ENCODE measurements around the gene SERPIND1. TPM values are rescaled to one million over a fixed set of nuclear protein-coding genes. Genes with fewer than 3 reads are reported as not detected.

The SERPIND1 gene
- polyA plus RNA-seq, 1 experiment, result 0.06 TPM

DNA sequence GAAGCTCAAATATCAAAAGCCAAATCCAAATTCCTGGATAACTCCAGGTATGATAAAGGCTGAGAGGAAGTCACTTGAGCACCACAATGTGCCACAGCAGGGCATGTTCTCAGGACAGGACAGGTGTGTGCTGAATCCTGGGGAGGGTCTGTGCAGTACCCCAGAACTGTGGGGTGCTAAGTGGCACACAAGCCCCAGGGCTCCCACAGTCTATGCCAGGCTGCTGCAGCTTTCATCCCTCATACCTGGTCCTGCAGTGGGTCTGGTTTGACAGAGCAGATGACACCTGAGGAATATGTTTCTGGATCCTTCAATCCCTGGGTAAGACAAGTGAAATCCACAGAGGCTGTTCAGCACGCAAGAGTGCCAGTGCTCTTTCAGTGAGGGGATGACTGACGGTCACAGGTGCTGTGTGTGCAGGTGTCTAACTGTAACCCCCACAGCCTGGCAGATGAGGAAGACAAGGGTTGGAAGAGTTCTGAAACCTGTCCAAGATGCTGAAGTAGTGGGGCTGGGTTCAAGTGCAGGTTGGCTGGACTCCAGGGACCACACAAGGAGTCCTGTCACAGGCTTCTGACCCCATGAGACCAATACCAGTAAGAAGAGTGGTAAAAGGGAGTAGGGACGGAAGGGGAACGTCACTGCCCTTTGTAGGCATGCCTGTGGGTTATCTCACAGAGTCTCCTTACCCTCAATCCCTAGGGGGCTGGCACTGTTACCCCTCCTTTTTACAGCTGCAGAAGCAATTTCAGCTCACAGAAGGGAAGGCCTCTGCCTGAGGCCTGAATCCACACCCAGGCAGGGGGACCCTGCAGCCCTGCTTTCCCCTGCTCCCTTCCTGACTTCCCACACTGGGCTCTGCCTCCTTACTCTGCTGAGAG, 14.1 kb downstream of the SERPIND1 start:
- Histone ChIP-seq H3K4me3 (ENCODE audit: low read depth, low read length) (no peak overlapping the region), H3K27ac (ENCODE audit: low read depth, low read length) (no peak overlapping the region), H3K27me3 (ENCODE audit: control insufficient read depth, insufficient read depth, low read length) (no peaks in the 10 kb centered on the region), H3K9me3 (ENCODE audit: control insufficient read depth, insufficient read depth, low read length) (no peaks in the 10 kb centered on the region)
- TF ChIP-seq, protein P1, sequence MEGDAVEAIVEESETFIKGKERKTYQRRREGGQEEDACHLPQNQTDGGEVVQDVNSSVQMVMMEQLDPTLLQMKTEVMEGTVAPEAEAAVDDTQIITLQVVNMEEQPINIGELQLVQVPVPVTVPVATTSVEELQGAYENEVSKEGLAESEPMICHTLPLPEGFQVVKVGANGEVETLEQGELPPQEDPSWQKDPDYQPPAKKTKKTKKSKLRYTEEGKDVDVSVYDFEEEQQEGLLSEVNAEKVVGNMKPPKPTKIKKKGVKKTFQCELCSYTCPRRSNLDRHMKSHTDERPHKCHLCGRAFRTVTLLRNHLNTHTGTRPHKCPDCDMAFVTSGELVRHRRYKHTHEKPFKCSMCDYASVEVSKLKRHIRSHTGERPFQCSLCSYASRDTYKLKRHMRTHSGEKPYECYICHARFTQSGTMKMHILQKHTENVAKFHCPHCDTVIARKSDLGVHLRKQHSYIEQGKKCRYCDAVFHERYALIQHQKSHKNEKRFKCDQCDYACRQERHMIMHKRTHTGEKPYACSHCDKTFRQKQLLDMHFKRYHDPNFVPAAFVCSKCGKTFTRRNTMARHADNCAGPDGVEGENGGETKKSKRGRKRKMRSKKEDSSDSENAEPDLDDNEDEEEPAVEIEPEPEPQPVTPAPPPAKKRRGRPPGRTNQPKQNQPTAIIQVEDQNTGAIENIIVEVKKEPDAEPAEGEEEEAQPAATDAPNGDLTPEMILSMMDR (IDR thresholded peaks at IDR 0.05; ENCODE audit: low read depth, low read length), result no peak
- POLR2A ChIA-PET, result no interaction called here
- DNase-seq (ENCODE audit: low read depth, low spot score), result no peak
- CTCF ChIA-PET, result interaction anchor here (0.8 kb wide), 1 partner anchor 16 kb away, joined by 3 read pairs; no protein-coding TSS in a partner anchor

DNA sequence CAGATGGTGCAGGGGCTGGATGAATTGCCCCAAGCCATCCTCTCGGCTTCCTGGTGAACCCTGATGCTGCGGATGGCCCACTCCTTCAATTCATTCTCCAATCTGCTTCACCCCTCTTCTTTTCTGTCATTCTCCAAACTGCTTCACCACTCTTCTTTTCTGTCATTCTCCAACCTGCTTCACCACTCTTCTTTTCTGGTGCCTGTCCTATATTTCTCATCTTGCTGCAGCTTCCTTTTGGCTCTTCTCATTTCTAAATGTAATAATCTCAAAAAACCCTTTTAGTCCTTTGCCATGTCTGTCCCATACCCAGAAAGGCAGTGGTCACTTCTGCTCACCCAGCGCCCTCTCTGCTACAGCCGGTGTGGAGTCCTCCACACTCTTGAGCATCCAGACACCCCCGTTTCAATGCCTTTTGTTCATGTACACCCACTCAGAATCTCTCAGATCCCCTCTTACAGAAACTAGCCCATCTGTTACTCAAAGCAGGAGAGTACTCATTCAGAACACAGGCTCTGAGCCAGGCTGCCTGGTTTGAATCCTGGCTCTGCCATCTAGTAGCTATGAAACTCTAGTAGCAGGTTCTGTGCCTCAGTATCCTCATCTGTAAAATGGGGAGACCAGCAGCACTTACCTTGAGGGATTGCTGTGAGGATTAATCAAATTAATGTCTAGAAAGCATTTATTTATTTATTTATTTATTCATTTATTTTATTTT, 14.9 kb downstream of the SERPIND1 start:
- CTCF ChIA-PET, result no interaction called here
- no peaks in the 10 kb centered on the region for H3K9me3 ChIP-seq (ENCODE audit: control insufficient read depth, insufficient read depth, low read length)
- H3K27ac ChIP-seq (ENCODE audit: low read depth, low read length), result no peak overlapping the region
- POLR2A ChIA-PET, result no interaction called here
- no peak overlapping the region for H3K4me3 ChIP-seq (ENCODE audit: low read depth, low read length)
- TF ChIP-seq, protein P1 (IDR thresholded peaks at IDR 0.05; ENCODE audit: low read depth, low read length), result no peak
- no peak for DNase-seq (ENCODE audit: low read depth, low spot score)
- no peaks in the 10 kb centered on the region for H3K27me3 ChIP-seq (ENCODE audit: control insufficient read depth, insufficient read depth, low read length)

DNA sequence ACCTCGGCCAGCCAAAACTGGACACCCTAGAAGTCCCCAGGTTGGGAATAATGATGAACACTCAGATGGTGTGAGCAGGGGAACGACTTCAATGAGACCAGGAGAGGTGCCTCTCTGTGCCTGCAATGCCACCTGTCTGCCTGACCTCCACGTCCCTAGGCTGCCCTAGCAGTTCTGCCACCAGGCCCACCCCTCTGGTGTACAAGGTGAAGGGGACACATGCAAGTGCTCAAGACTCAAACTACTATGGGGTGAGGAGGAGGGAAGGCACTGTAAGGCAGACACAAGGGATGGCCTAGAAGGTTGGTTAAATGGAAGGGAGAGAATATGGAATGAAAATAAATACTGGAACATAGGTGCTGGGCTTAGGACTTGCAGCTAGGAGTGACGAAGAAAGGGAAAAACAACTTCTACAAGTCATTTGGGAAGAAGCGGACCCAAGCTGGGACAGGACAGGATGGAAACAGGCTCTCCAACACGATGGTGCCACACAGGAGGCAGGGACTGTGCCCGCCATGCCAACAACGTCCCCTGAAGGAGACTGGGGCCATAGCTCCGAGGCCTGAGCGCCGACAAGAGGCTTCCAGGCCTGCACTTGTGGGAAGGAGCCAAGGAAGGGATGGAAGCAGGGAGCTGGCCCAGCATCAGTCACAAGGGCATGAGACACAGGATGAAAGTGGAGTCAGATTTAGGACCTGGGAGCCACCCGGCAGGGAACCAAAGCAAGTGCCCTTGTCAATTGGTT, 18.5 kb downstream of the SERPIND1 start:
- POLR2A ChIA-PET, result no interaction called here
- H3K9me3 ChIP-seq (ENCODE audit: control insufficient read depth, insufficient read depth, low read length), result no peaks in the 10 kb centered on the region
- no peaks in the 10 kb centered on the region for H3K27me3 ChIP-seq (ENCODE audit: control insufficient read depth, insufficient read depth, low read length)
- TF ChIP-seq, protein P1 (IDR thresholded peaks at IDR 0.05; ENCODE audit: low read depth, low read length), result no peak
- CTCF ChIA-PET, result interaction anchor here (1.9 to 2.5 kb wide), 2 partner anchors 9 to 12 kb away, joined by 14 to 21 read pairs; no protein-coding TSS in a partner anchor
- no peak for DNase-seq (ENCODE audit: low read depth, low spot score)
- no peak overlapping the region for H3K27ac ChIP-seq (ENCODE audit: low read depth, low read length)
- no peak overlapping the region for H3K4me3 ChIP-seq (ENCODE audit: low read depth, low read length)

DNA sequence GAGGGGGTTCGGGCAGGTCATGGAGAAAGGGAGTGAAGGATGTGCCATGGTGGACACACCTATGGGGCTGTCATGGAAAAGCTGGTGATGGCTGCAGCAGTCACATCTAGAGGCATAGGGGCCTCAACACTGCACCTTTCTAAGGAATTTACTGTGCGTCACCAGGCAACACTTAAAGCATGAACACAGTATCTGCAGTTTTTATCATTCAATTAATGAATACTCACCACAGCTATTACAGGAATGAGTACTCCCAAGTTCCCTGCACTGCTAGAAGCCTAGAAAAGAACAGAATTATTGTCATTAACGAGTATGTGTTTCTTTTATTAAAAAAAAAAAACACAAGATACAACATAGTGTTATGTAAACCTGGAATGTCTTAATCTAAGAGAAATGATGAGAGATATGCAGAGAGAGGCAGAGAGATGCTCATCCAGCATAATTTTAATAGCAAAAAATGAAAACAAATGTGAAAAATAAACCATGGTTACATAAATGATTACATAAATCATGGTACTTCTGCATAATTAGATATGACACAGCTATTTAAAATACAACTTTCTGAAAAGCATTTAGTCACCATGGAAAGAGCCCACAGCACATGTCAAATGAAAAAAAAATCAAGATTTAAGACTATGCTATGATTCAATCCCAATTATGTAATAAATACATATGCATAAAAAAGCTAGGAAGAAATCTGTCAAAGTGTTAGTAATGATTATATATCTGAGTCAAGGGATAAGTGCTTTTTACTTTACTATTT, 19.2 kb downstream of the SERPIND1 start:
- Histone ChIP-seq H3K27ac (ENCODE audit: low read depth, low read length) (no peak overlapping the region), H3K4me3 (ENCODE audit: low read depth, low read length) (no peak overlapping the region), H3K9me3 (ENCODE audit: control insufficient read depth, insufficient read depth, low read length) (no peaks in the 10 kb centered on the region), H3K27me3 (ENCODE audit: control insufficient read depth, insufficient read depth, low read length) (no peaks in the 10 kb centered on the region)
- ChIA-PET POLR2A (interaction anchor here (1.0 kb wide), 1 partner anchor 26 kb away, joined by 5 read pairs; no protein-coding TSS in a partner anchor), CTCF (interaction anchor here (0.6 to 2.5 kb wide), 4 partner anchors 9 to 122 kb away, joined by 3 to 21 read pairs (median 9); no protein-coding TSS in a partner anchor)
- DNase-seq (ENCODE audit: low read depth, low spot score), result no peak
- TF ChIP-seq, protein P1 (IDR thresholded peaks at IDR 0.05; ENCODE audit: low read depth, low read length), result no peak

Measured in AG04450 (cell line).